AG04449 (cell line): ENCODE results near the gene WDR27.

Experiments
- CTCF ChIA-PET: fragments of 350-600 bp; formaldehyde crosslinking; extraction: SDS; loops from one replicate; lab custom pipeline; 2021; ENCODE audit warnings: antibody characterized with exemption; lab: Yijun Ruan, JAX
- POLR2A ChIA-PET: fragments of 400-600, 350-600 bp; formaldehyde crosslinking; extraction: SDS; loops from one replicate; lab custom pipeline; 2020; ENCODE audit warnings: antibody characterized with exemption, inconsistent platforms; lab: Yijun Ruan, JAX
- DNase-seq: peaks from one replicate; pipeline ENCODE4 v3.0.0-alpha.2; 2010; ENCODE audit warnings: low read depth, low spot score
- H3K4me3 ChIP-seq: 2 replicates; pipeline ENCODE4 v1.5.1; 2011; ENCODE audit warnings: low read depth, mild to moderate bottlenecking, control low read depth, low read length
- CTCF ChIP-seq: IDR thresholded peaks from one replicate; pipeline ENCODE4 v1.5.1; 2011; ENCODE audit warnings: mild to moderate bottlenecking, moderate library complexity, low read length, control low read depth, inconsistent platforms; ENCODE audit not compliant: insufficient read depth; ENCODE audit errors: missing control alignments

Gene WDR27

GRCh38 chr6:169666441-169666840, 35.4 kb downstream of the WDR27 start:
- POLR2A ChIA-PET: no interaction called here
- no peak overlapping the region for H3K4me3 ChIP-seq
- DNase-seq: no peak
- no peak for TF ChIP-seq CTCF
- CTCF ChIA-PET: no interaction called here

GRCh38 chr6:169665289-169665688, 36.5 kb downstream of the WDR27 start:
- H3K4me3 ChIP-seq: no peak overlapping the region
- DNase-seq: no peak
- ChIA-PET CTCF (interaction anchor here (0.7 kb wide), 1 partner anchor 13 kb away, joined by 3 read pairs; no protein-coding TSS in a partner anchor), POLR2A (no interaction called here)
- TF ChIP-seq CTCF: no peak

- TF ChIP-seq CTCF: no peak
- ChIA-PET CTCF (no interaction called here), POLR2A (no interaction called here)
- H3K4me3 ChIP-seq: no peak overlapping the region
- no peak for DNase-seq
Observed at GRCh38 chr6:169664227-169664626, 37.6 kb downstream of the WDR27 start.

- TF ChIP-seq CTCF: no peak
- ChIA-PET POLR2A (no interaction called here), CTCF (no interaction called here)
- H3K4me3 ChIP-seq: no peak overlapping the region
- no peak for DNase-seq
Observed at GRCh38 chr6:169663468-169663867, 38.4 kb downstream of the WDR27 start.

GRCh38 chr6:169661391-169661756, 40.5 kb downstream of the WDR27 start:
- DNase-seq: no peak
- ChIA-PET POLR2A (no interaction called here), CTCF (interaction anchor here (0.7 kb wide), 1 partner anchor 9 kb away, joined by 3 read pairs; no protein-coding TSS in a partner anchor)
- no peak overlapping the region for H3K4me3 ChIP-seq
- TF ChIP-seq CTCF: no peak

GRCh38 chr6:169660751-169661390, 41.0 kb downstream of the WDR27 start:
- no peak for DNase-seq
- ChIA-PET POLR2A (no interaction called here), CTCF (interaction anchor here (0.6 to 0.7 kb wide), 2 partner anchors 8 to 9 kb away, joined by 3 read pairs; no protein-coding TSS in a partner anchor)

More at GRCh38 chr6:169660751-169661390, 41.0 kb downstream of the WDR27 start:
- H3K4me3 ChIP-seq: no peak overlapping the region
- no peak for TF ChIP-seq CTCF
